CD4-positive, alpha-beta memory T cell (primary cell): Measurements from ENCODE around the gene BCAM. TPM values are rescaled to one million over a fixed set of nuclear protein-coding genes. Genes with fewer than 3 reads are reported as not detected.
"Not testable (repeated sequence)": the region's sequence is repeated elsewhere in the genome, so short reads cannot be mapped to it uniquely, and the experiment has no call there.

Source experiments
- CTCF ChIA-PET: fragments of 350-600 bp; sonication (Branson Sonifier 250); formaldehyde crosslinking; loops from one replicate; lab custom pipeline; 2021; ENCODE audit warnings: inconsistent platforms; ENCODE audit not compliant: partially characterized antibody; lab: Charles Lee
- POLR2A ChIA-PET: fragments of 350-600 bp; sonication (Branson Sonifier 250); formaldehyde crosslinking; loops from one replicate; lab custom pipeline; 2021; ENCODE audit not compliant: partially characterized antibody; lab: Charles Lee
- DNase-seq, 5 donors: peaks; one replicate each; pipeline versions ENCODE4 v3.0.0 to v3.0.0-alpha.2; 2020 to 2022; ENCODE audit warnings: mixed read lengths in 1 of 5
- H3K27ac ChIP-seq: one replicate; pipeline ENCODE4 v1.7.0; 2013; ENCODE audit warnings: low read depth, low read length
- H3K27me3 ChIP-seq: 2 replicates; pipeline ENCODE4 v1.7.0; 2013; ENCODE audit warnings: mild to moderate bottlenecking, low read length, moderate library complexity; ENCODE audit not compliant: insufficient read depth
- H3K36me3 ChIP-seq: 2 replicates; pipeline ENCODE4 v1.7.0; 2013; ENCODE audit warnings: mild to moderate bottlenecking, low read length, moderate library complexity; ENCODE audit not compliant: insufficient read depth
- H3K4me1 ChIP-seq: 2 replicates; pipeline ENCODE4 v1.7.0; 2013; ENCODE audit warnings: mild to moderate bottlenecking, low read length, moderate library complexity; ENCODE audit not compliant: insufficient read depth
- H3K4me3 ChIP-seq, 2 donors: one replicate each; pipeline ENCODE4 v1.7.0; 2013; ENCODE audit warnings: low read length in 2 of 2, mild to moderate bottlenecking in 1 of 2
- H3K9me3 ChIP-seq, 2 donors: one replicate each; pipeline ENCODE4 v1.7.0; 2013; ENCODE audit warnings: low read length in 2 of 2, control low read depth in 1 of 2; ENCODE audit not compliant: control insufficient read depth in 1 of 2
- H3K27ac Mint-ChIP-seq, 7 donors: one replicate each; pipeline ENCODE4 v1.8.0; 2020 to 2021; ENCODE audit warnings: mixed read lengths in 7 of 7, mild to moderate bottlenecking in 6 of 7, inconsistent platforms in 3 of 7, moderate library complexity in 3 of 7
- H3K27me3 Mint-ChIP-seq, 2 donors: one replicate each; pipeline ENCODE4 v1.8.0; 2020 to 2021; ENCODE audit warnings: mixed read lengths in 2 of 2
- H3K36me3 Mint-ChIP-seq, 2 donors: one replicate each; pipeline ENCODE4 v1.8.0; 2020 to 2021; ENCODE audit warnings: mixed read lengths in 2 of 2, inconsistent platforms in 1 of 2, mild to moderate bottlenecking in 1 of 2
- H3K4me1 Mint-ChIP-seq, 4 donors: one replicate each; pipeline ENCODE4 v1.8.0; 2020 to 2021; ENCODE audit warnings: mixed read lengths in 4 of 4, mild to moderate bottlenecking in 1 of 4
- H3K4me3 Mint-ChIP-seq, 8 donors: one replicate each; pipeline ENCODE4 v1.8.0; 2020 to 2021; ENCODE audit warnings: mixed read lengths in 8 of 8, mild to moderate bottlenecking in 7 of 8, moderate library complexity in 6 of 8, inconsistent platforms in 3 of 8
- H3K9me3 Mint-ChIP-seq, 8 donors: one replicate each; pipeline ENCODE4 v1.8.0; 2020 to 2021; ENCODE audit warnings: mixed read lengths in 8 of 8, mild to moderate bottlenecking in 5 of 8, inconsistent platforms in 3 of 8, moderate library complexity in 1 of 8
- intact Hi-C: fragments of 100-400 bp; cut with micrococcal nuclease; formaldehyde crosslinking; loops from one replicate; pipeline ENCODE4 v1.15.1; 2023
- polyA plus RNA-seq, 2 donors: library from polyadenylated mRNA; unstranded; fragments of 300-500 nt; fragmentation: Illumina TruSeq; gene quantifications; one replicate each; pipeline ENCODE4 v1.2.3, GENCODE V29; 2021
- total RNA-seq, 2 experiments: library from RNA; stranded (reverse); gene quantifications; one replicate each; pipeline ENCODE4 v1.2.3, GENCODE V29; 2021

The BCAM gene
- total and polyA plus RNA-seq, 4 experiments from 2014 or later, result not detected

GRCh38 chr19:44832875-44833274 lies 24.0 kb downstream of the BCAM start:
- H3K4me1 Mint-ChIP-seq, H3K4me1 ChIP-seq, H3K36me3 ChIP-seq, H3K27me3 Mint-ChIP-seq, intact Hi-C loops, CTCF ChIA-PET, H3K27me3 ChIP-seq, H3K9me3 ChIP-seq, DNase-seq, H3K27ac Mint-ChIP-seq, H3K27ac ChIP-seq, H3K4me3 ChIP-seq, H3K36me3 Mint-ChIP-seq, H3K9me3 Mint-ChIP-seq, POLR2A ChIA-PET, H3K4me3 Mint-ChIP-seq: not testable (repeated sequence)

GRCh38 chr19:44834399-44834798 lies 25.5 kb downstream of the BCAM start:
- H3K36me3 Mint-ChIP-seq, H3K4me1 Mint-ChIP-seq, H3K4me3 Mint-ChIP-seq, H3K27ac ChIP-seq, H3K4me3 ChIP-seq, DNase-seq, H3K9me3 Mint-ChIP-seq, POLR2A ChIA-PET, H3K36me3 ChIP-seq, H3K27ac Mint-ChIP-seq, H3K27me3 ChIP-seq, intact Hi-C loops, H3K9me3 ChIP-seq, H3K27me3 Mint-ChIP-seq, H3K4me1 ChIP-seq: not testable (repeated sequence)
- CTCF ChIA-PET, result interaction anchor here (0.8 to 1.1 kb wide), 2 partner anchors 10 to 11 kb away, joined by 3 to 4 read pairs; partner anchors contain the start of gene NECTIN2

- Mint-ChIP-seq H3K9me3 (peaks cover 0 to 2% (median 0%) of the 10 kb centered on the region in 8 donors), H3K4me3 (no peak overlapping the region), H3K27ac (no peak overlapping the region), H3K4me1 (peaks cover 0 to 8% (median under 1%) of the 10 kb centered on the region in 4 donors), H3K36me3 (no peaks in the 10 kb centered on the region), H3K27me3 (peaks cover 3 to 5% of the 10 kb centered on the region in 2 donors)
- no peaks in the 10 kb centered on the region for H3K36me3 ChIP-seq
- intact Hi-C loops, result no loop called here
- H3K27me3 ChIP-seq, result no peaks in the 10 kb centered on the region
- H3K4me1 ChIP-seq, result peaks cover 7% of the 10 kb centered on the region
- H3K27ac ChIP-seq, result no peak overlapping the region
- H3K4me3 ChIP-seq, result no peak overlapping the region
- ChIA-PET POLR2A (no interaction called here), CTCF (no interaction called here)
- DNase-seq, result no peak
- H3K9me3 ChIP-seq, result no peaks in the 10 kb centered on the region
Observed at GRCh38 chr19:44839276-44839675, 30.4 kb downstream of the BCAM start.

GRCh38 chr19:44840811-44841210 lies 31.9 kb downstream of the BCAM start:
- Histone ChIP-seq H3K4me3 (no peak overlapping the region), H3K27me3 (no peaks in the 10 kb centered on the region), H3K9me3 (no peaks in the 10 kb centered on the region), H3K36me3 (no peaks in the 10 kb centered on the region), H3K4me1 (peaks cover 21% of the 10 kb centered on the region), H3K27ac (no peak overlapping the region)
- POLR2A ChIA-PET, result no interaction called here
- Mint-ChIP-seq H3K27ac (no peak overlapping the region), H3K4me3 (no peak overlapping the region), H3K27me3 (peaks cover 3% of the 10 kb centered on the region in 2 donors), H3K36me3 (peaks cover 0 to 2% of the 10 kb centered on the region in 2 donors), H3K9me3 (peaks cover 0 to 4% (median 0%) of the 10 kb centered on the region in 8 donors), H3K4me1 (peaks cover 8 to 19% (median 10%) of the 10 kb centered on the region in 4 donors)
- intact Hi-C loops, result no loop called here
- CTCF ChIA-PET, result interaction anchor here (0.6 to 1.6 kb wide), 3 partner anchors 56 to 117 kb away, joined by 3 to 8 read pairs (median 3); no protein-coding TSS in a partner anchor
- DNase-seq, result no peak

GRCh38 chr19:44841231-44841630 lies 32.3 kb downstream of the BCAM start:
- Histone ChIP-seq H3K4me3 (no peak overlapping the region), H3K27me3 (no peaks in the 10 kb centered on the region), H3K36me3 (no peaks in the 10 kb centered on the region), H3K9me3 (no peaks in the 10 kb centered on the region), H3K4me1 (peaks cover 24% of the 10 kb centered on the region), H3K27ac (no peak overlapping the region)
- Mint-ChIP-seq H3K27me3 (peaks cover 3% of the 10 kb centered on the region in 2 donors), H3K4me1 (peaks cover 8 to 22% (median 11%) of the 10 kb centered on the region in 4 donors), H3K4me3 (no peak overlapping the region), H3K9me3 (peaks cover 0 to 4% (median 0%) of the 10 kb centered on the region in 8 donors), H3K36me3 (peaks cover 0 to 2% of the 10 kb centered on the region in 2 donors), H3K27ac (peak overlapping the region in 2 of 7 donors; percentile 42 to 53)
- no peak for DNase-seq
- ChIA-PET POLR2A (interaction anchor here (0.6 kb wide), 1 partner anchor 149 kb away, joined by 4 read pairs; no protein-coding TSS in a partner anchor), CTCF (interaction anchor here (0.6 to 2.7 kb wide), 4 partner anchors 57 to 117 kb away, joined by 3 to 13 read pairs (median 6); no protein-coding TSS in a partner anchor)
- intact Hi-C loops, result no loop called here

- H3K4me1 Mint-ChIP-seq, result peaks cover 13 to 36% (median 28%) of the 10 kb centered on the region in 4 donors
- Histone ChIP-seq H3K27me3 (peaks cover 9% of the 10 kb centered on the region), H3K27ac (no peak overlapping the region), H3K4me3 (peak overlapping the region; percentile 34 to 38), H3K4me1 (peaks cover 37% of the 10 kb centered on the region), H3K36me3 (no peaks in the 10 kb centered on the region), H3K9me3 (no peaks in the 10 kb centered on the region)
- no peak for DNase-seq
- H3K27ac Mint-ChIP-seq, result peak overlapping the region; percentile 62 to 95 (median 87)
- peaks cover 5 to 7% of the 10 kb centered on the region in 2 donors for H3K27me3 Mint-ChIP-seq
- POLR2A ChIA-PET, result no interaction called here
- intact Hi-C loops, result loop anchor here (1.0 kb wide), 3 partner anchors 75 to 156 kb away; no protein-coding TSS in a partner anchor
- peaks cover 0 to 2% of the 10 kb centered on the region in 2 donors for H3K36me3 Mint-ChIP-seq
- peaks cover 0 to 4% (median 0%) of the 10 kb centered on the region in 8 donors for H3K9me3 Mint-ChIP-seq
- peak overlapping the region; percentile 85 to 96 (median 90) for H3K4me3 Mint-ChIP-seq
- CTCF ChIA-PET, result interaction anchor here (1.0 to 3.1 kb wide), 2 partner anchors 61 to 122 kb away, joined by 5 to 16 read pairs; no protein-coding TSS in a partner anchor
Observed at GRCh38 chr19:44845286-44845611, 36.3 kb downstream of the BCAM start.

GRCh38 chr19:44845612-44846454 lies 36.9 kb downstream of the BCAM start, which contains the start of gene NECTIN2:
Gene NECTIN2, plus strand, starts transcription at chr19:44846297. Its CDS starts 229 bp downstream, at chr19:44846526.
- H3K4me1 Mint-ChIP-seq, result peaks cover 13 to 36% (median 28%) of the 10 kb centered on the region in 4 donors
- peak within 1 kb of the TSS; percentile 72 to 95 (median 87) for H3K27ac Mint-ChIP-seq
- peak within 1 kb of the TSS; percentile 86 to 96 (median 90) for H3K4me3 Mint-ChIP-seq
- CTCF ChIA-PET, result interaction anchor here (0.7 to 3.1 kb wide), 5 partner anchors 11 to 171 kb away, joined by 3 to 16 read pairs (median 4); no protein-coding TSS in a partner anchor
- Histone ChIP-seq H3K27me3 (peaks cover 9% of the 10 kb centered on the region), H3K9me3 (no peaks in the 10 kb centered on the region), H3K36me3 (no peaks in the 10 kb centered on the region), H3K4me1 (peaks cover 37% of the 10 kb centered on the region), H3K27ac (peak within 1 kb of the TSS; percentile 14), H3K4me3 (peak within 1 kb of the TSS; percentile 37 to 38)
- peaks cover 5 to 7% of the 10 kb centered on the region in 2 donors for H3K27me3 Mint-ChIP-seq
- POLR2A ChIA-PET, result no interaction called here
- H3K36me3 Mint-ChIP-seq, result peaks cover 0 to 2% of the 10 kb centered on the region in 2 donors
- intact Hi-C loops, result loop anchor here (1.0 to 2.0 kb wide), 4 partner anchors 45 to 157 kb away; partner anchors contain the start of gene TOMM40
- H3K9me3 Mint-ChIP-seq, result peaks cover 0 to 4% (median 0%) of the 10 kb centered on the region in 8 donors
- DNase-seq, result peak; percentile 62 to 77 (median 70)
